ENCODE measurements around the gene WASF3.

The WASF3 gene

GRCh38 chr13:26710166-26710565 is 152.7 kb downstream of the WASF3 start:
- Histone ChIP-seq H3K4me3 (ENCODE audit: low read length) (no peak overlapping the region), H3K79me2 (ENCODE audit: control insufficient read depth, low read length) (no peaks in the 10 kb centered on the region), H3K9me3 (ENCODE audit: control insufficient read depth, insufficient read depth, low read length) (no peaks in the 10 kb centered on the region), H3K4me2 (ENCODE audit: low read length) (no peak overlapping the region), H3K27me3 (ENCODE audit: control insufficient read depth, low read length) (peaks cover 2% of the 10 kb centered on the region; the same call in 1 of the 2 replicates), H4K20me1 (ENCODE audit: control insufficient read depth, insufficient read depth, low read depth, low read length) (no peaks in the 10 kb centered on the region), H3K4me1 (ENCODE audit: control insufficient read depth, low read length) (no peaks in the 10 kb centered on the region), H3K36me3 (ENCODE audit: control insufficient read depth, low read length) (no peaks in the 10 kb centered on the region), H3K27ac (ENCODE audit: low read depth, low read length) (no peak overlapping the region), H3K9me2 (replicated peaks; ENCODE audit: control insufficient read depth, low read length) (no peaks in the 10 kb centered on the region), H3F3A (ENCODE audit: control insufficient read depth, insufficient read depth) (no peaks in the 10 kb centered on the region)
- TF ChIP-seq EZH2phosphoT487 (IDR thresholded peaks at IDR 0.05; ENCODE audit: borderline replicate concordance, low read length) (no peak), CTCF (IDR thresholded peaks at IDR 0.05; ENCODE audit: low read depth, low read length, poor library complexity, severe bottlenecking) (no peak)

DNA sequence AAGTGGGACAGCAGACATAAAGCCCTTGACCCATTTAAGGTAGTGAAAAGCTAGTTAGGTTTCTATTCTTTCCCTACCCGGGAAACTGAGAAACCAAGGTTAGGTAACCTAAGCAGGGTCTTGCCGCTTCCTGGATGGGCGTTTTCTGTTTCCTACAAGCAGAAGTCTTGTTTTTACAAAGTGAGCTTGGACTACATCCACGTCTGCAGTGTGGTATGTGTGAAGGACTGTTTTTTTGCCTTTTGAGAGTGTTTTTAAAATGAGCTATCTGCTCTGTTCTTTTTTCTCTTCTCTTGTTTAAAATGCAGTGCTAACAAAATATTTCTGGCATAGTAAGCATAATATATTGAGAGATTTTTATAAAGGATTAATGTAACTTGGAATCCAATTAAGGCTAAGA is 153.7 kb downstream of the WASF3 start:
- no peaks in the 10 kb centered on the region for H3K4me1 ChIP-seq (ENCODE audit: control insufficient read depth, low read length)
- peaks cover 2% of the 10 kb centered on the region; the same call in 1 of the 2 replicates for H3K27me3 ChIP-seq (ENCODE audit: control insufficient read depth, low read length)
- H3K4me3 ChIP-seq (ENCODE audit: low read length) = no peak overlapping the region
- H4K20me1 ChIP-seq (ENCODE audit: control insufficient read depth, insufficient read depth, low read depth, low read length) = no peaks in the 10 kb centered on the region
- no peak overlapping the region for H3K27ac ChIP-seq (ENCODE audit: low read depth, low read length)
- H3K79me2 ChIP-seq (ENCODE audit: control insufficient read depth, low read length) = no peaks in the 10 kb centered on the region
- no peaks in the 10 kb centered on the region for H3K36me3 ChIP-seq (ENCODE audit: control insufficient read depth, low read length)
- TF ChIP-seq CTCF (IDR thresholded peaks at IDR 0.05; ENCODE audit: low read depth, low read length, poor library complexity, severe bottlenecking) (no peak), EZH2phosphoT487 (IDR thresholded peaks at IDR 0.05; ENCODE audit: borderline replicate concordance, low read length) (no peak)
- no peaks in the 10 kb centered on the region for H3K9me3 ChIP-seq (ENCODE audit: control insufficient read depth, insufficient read depth, low read length)
- H3K4me2 ChIP-seq (ENCODE audit: low read length) = no peak overlapping the region
- H3F3A ChIP-seq (ENCODE audit: control insufficient read depth, insufficient read depth) = no peaks in the 10 kb centered on the region
- no peaks in the 10 kb centered on the region for H3K9me2 ChIP-seq (replicated peaks; ENCODE audit: control insufficient read depth, low read length)

DNA sequence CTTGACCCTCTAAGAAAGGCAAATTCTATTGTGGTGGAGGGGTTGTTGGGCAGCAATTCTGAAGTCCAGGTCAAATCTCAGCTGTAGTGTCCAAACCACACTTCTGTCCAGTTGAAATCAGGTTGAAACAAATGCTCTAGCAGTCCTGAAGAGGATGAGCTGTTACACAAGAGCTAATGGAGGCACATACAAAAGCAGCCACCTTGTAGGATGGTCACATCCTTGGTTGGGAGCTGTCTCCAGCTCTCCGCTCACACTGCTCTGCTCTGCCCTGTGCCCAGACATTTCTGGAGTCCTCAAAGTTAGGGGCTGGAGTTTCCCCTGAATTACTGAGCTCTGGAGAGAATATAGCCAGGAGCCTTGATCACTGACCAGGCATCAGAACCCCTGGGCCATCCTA is 155.9 kb downstream of the WASF3 start:
- TF ChIP-seq CTCF (IDR thresholded peaks at IDR 0.05; ENCODE audit: low read depth, low read length, poor library complexity, severe bottlenecking) = no peak
- Histone ChIP-seq H3K27me3 (ENCODE audit: control insufficient read depth, low read length) (no peaks in the 10 kb centered on the region; the same call in 1 of the 2 replicates), H3K4me2 (ENCODE audit: low read length) (no peak overlapping the region), H3F3A (ENCODE audit: control insufficient read depth, insufficient read depth) (no peaks in the 10 kb centered on the region), H3K79me2 (ENCODE audit: control insufficient read depth, low read length) (no peaks in the 10 kb centered on the region), H3K9me3 (ENCODE audit: control insufficient read depth, insufficient read depth, low read length) (no peaks in the 10 kb centered on the region), H3K4me3 (ENCODE audit: low read length) (no peak overlapping the region), H4K20me1 (ENCODE audit: control insufficient read depth, insufficient read depth, low read depth, low read length) (no peaks in the 10 kb centered on the region), H3K4me1 (ENCODE audit: control insufficient read depth, low read length) (no peaks in the 10 kb centered on the region), H3K36me3 (ENCODE audit: control insufficient read depth, low read length) (no peaks in the 10 kb centered on the region), H3K27ac (ENCODE audit: low read depth, low read length) (no peak overlapping the region), H3K9me2 (replicated peaks; ENCODE audit: control insufficient read depth, low read length) (no peaks in the 10 kb centered on the region)

DNA sequence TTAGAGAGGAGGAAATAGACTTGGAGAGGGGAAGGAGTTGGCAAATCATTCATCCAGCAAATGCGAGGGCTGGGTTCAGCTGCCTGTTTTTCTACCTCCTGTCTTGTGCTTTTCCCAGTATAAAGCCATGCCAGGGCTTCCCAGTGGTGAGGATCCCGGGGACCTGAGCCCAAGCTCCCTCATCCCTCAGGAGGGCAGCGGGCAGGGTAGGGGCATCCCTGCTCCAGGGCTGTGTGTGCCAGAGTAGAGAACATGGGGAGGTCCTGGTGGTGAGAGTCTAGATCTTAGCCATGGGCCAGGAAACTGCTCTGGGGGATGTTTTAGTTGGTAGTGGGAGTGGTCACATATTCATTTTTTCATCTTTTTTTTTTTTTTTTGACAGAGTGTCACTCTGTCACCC is 159.5 kb downstream of the WASF3 start:
- Histone ChIP-seq H3K9me2 (replicated peaks; ENCODE audit: control insufficient read depth, low read length) (no peaks in the 10 kb centered on the region), H3K27ac (ENCODE audit: low read depth, low read length) (no peak overlapping the region), H3K4me1 (ENCODE audit: control insufficient read depth, low read length) (peaks cover 11% of the 10 kb centered on the region), H3K36me3 (ENCODE audit: control insufficient read depth, low read length) (no peaks in the 10 kb centered on the region), H3K9me3 (ENCODE audit: control insufficient read depth, insufficient read depth, low read length) (no peaks in the 10 kb centered on the region), H3F3A (ENCODE audit: control insufficient read depth, insufficient read depth) (no peaks in the 10 kb centered on the region), H3K4me2 (ENCODE audit: low read length) (no peak overlapping the region), H3K27me3 (ENCODE audit: control insufficient read depth, low read length) (peaks cover 4% of the 10 kb centered on the region; the same call in 1 of the 2 replicates), H3K79me2 (ENCODE audit: control insufficient read depth, low read length) (no peaks in the 10 kb centered on the region), H3K4me3 (ENCODE audit: low read length) (no peak overlapping the region), H4K20me1 (ENCODE audit: control insufficient read depth, insufficient read depth, low read depth, low read length) (no peaks in the 10 kb centered on the region)
- TF ChIP-seq EZH2phosphoT487 (IDR thresholded peaks at IDR 0.05; ENCODE audit: borderline replicate concordance, low read length) (no peak), CTCF (IDR thresholded peaks at IDR 0.05; ENCODE audit: low read depth, low read length, poor library complexity, severe bottlenecking) (no peak)
